ENCODE data around the gene GDAP1L1. TPM values are rescaled to one million over a fixed set of nuclear protein-coding genes. Genes with fewer than 3 reads are reported as not detected.

The GDAP1L1 gene
- not detected in 2 replicates for total RNA-seq

GRCh38 chr20:44247131-44247571, at the start of gene GDAP1L1:
Gene GDAP1L1 (plus strand): TSS chr20:44247308. CDS start chr20:44247335, 27 bp downstream.

GRCh38 chr20:44210406-44211176, 36.5 kb upstream of the GDAP1L1 start, which contains the start of gene OSER1:
Gene OSER1 (minus strand): TSS chr20:44210771. CDS start chr20:44206957, 3,814 bp downstream.

DNA sequence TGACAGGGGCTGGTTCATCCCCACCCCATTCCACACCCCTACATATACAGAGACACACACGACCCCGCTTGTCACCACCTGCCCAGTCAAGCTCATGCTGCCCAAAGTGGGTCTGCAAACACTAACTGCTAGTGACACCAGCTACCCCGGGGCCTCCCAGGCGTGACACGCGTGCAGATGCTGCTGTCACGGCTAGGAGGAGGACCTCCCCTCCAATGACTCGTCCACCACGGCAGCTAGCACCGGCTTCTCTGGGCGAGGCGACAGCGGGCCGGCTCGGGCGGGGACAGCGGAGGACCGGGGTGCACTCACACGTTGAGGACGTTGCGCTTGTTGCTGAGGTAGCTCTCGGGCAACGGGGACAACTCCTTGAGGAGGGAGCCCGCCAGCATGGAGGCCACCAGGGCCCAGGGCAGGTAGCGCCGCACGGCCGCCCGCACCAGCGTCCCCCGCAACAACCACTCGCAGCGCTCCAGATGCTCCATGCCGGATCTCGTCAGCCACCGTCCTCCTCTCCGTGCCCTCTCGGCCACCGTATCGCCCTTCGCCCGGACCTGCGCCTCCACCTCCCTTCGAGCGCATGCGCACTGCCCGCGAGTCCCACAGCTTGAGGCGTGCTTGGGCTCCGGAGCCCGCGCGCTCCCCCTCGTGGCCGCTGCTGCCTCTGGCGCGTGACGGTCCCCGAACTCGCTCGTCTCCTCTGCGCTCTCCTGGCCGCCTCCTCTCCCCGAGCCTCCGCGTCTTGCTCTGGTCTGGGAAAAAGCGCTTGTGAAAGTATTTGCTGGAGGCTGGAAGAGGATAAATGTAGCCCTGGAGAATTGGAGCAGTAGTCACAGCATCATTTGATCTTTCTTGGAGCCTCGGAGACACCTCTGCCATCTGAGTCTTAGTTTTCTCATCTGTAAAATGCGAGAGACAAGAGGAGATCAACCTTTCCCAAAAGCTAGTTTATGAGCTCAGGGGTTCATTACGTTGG, 63.8 kb downstream of the GDAP1L1 start, which contains the start of gene FITM2:
Gene FITM2 (minus strand): TSS at position 539 of the 976 bp plus-strand sequence. CDS start 54 bp downstream, at position 485.

Other genes with a start within 250 kb of the GDAP1L1 start
- 0.16 and 0.39 TPM in 2 replicates for gene JPH2, start 60.1 kb upstream of the GDAP1L1 start, total RNA-seq
- 27.4 and 42.9 TPM in 2 replicates for gene OSER1, start 36.5 kb upstream of the GDAP1L1 start, total RNA-seq
- 3.6 and 6.4 TPM in 2 replicates for gene FITM2, start 63.9 kb downstream of the GDAP1L1 start, total RNA-seq
- gene R3HDML, start 89.7 kb downstream of the GDAP1L1 start, total RNA-seq, result not detected in 2 replicates
- not detected in 2 replicates for gene HNF4A, start 108.4 kb downstream of the GDAP1L1 start, total RNA-seq
- 13.1 and 13.9 TPM in 2 replicates for gene TTPAL, start 228.6 kb downstream of the GDAP1L1 start, total RNA-seq

Data from epithelial cell of alveolus of lung (primary cell).